ENCODE data around the gene SLC10A3. TPM values are rescaled to one million over a fixed set of nuclear protein-coding genes. Genes with fewer than 3 reads are reported as not detected.

SLC10A3 gene
- total and polyA plus RNA-seq, 2 donors (not counting 1 experiment from before 2014, with no cell fraction given) = 17.9 to 36.9 TPM

DNA sequence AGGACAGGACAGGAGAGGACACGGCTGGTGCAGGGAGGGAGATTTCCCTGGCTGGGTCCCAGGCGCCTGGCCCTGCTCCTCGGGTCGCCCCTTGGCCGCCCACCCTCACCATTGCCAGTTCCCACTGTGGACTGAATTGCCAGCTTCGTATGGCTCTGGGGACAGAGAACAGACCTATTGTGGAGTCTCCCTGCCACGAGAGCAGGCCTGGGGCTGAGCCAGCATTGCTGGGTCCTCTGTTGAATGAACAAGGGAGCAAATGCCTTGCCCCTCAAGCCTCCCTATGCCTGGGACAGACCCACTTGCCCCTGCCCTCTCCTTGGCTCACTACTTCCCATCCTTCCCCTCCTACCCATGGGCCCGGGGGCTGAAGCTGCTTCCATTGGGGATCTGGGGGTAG is 28.0 kb downstream of the SLC10A3 start:
- H3K27ac ChIP-seq (ENCODE audit: low read length in 2 of 2) = no peak overlapping the region
- ChIA-PET POLR2A (no interaction called here), CTCF (no interaction called here)
- no peaks in the 10 kb centered on the region for H4K20me1 ChIP-seq (ENCODE audit: control insufficient read depth, insufficient read depth, low read length, poor library complexity, severe bottlenecking)
- H3K27me3 ChIP-seq (replicated peaks in 1 of 4; ENCODE audit: control extremely low read depth in 1 of 4, control insufficient read depth in 3 of 4, insufficient read depth in 4 of 4, low read length in 3 of 4) = no peaks in the 10 kb centered on the region
- ATAC-seq (ENCODE audit: low read depth) (no peak), DNase-seq (no peak)
- no peak overlapping the region for H2AFZ ChIP-seq (ENCODE audit: insufficient read depth, low read depth, low read length, poor library complexity, severe bottlenecking)
- peaks cover 22% of the 10 kb centered on the region for H3K79me2 ChIP-seq (ENCODE audit: control insufficient read depth, insufficient read depth, low read length)
- TF ChIP-seq, protein P1, sequence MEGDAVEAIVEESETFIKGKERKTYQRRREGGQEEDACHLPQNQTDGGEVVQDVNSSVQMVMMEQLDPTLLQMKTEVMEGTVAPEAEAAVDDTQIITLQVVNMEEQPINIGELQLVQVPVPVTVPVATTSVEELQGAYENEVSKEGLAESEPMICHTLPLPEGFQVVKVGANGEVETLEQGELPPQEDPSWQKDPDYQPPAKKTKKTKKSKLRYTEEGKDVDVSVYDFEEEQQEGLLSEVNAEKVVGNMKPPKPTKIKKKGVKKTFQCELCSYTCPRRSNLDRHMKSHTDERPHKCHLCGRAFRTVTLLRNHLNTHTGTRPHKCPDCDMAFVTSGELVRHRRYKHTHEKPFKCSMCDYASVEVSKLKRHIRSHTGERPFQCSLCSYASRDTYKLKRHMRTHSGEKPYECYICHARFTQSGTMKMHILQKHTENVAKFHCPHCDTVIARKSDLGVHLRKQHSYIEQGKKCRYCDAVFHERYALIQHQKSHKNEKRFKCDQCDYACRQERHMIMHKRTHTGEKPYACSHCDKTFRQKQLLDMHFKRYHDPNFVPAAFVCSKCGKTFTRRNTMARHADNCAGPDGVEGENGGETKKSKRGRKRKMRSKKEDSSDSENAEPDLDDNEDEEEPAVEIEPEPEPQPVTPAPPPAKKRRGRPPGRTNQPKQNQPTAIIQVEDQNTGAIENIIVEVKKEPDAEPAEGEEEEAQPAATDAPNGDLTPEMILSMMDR (IDR thresholded peaks at IDR 0.05) = no peak
- no peak for TF ChIP-seq EZH2 (IDR thresholded peaks at IDR 0.05; ENCODE audit: borderline replicate concordance, insufficient read depth, low read depth, low read length, poor library complexity, severe bottlenecking)
- intact Hi-C loops (cut with micrococcal nuclease) = no loop called here
- H3K9me3 Mint-ChIP-seq (ENCODE audit: insufficient read depth) = no peaks in the 10 kb centered on the region
- H3K27me3 Mint-ChIP-seq = no peaks in the 10 kb centered on the region
- H3K4me1 Mint-ChIP-seq = peaks cover 12% of the 10 kb centered on the region
- no peak overlapping the region for H3K27ac Mint-ChIP-seq
- no peaks in the 10 kb centered on the region for H3K9me3 ChIP-seq (ENCODE audit: control extremely low read depth in 1 of 3, control insufficient read depth in 2 of 3, insufficient read depth in 1 of 3, low read length in 2 of 3)
- H3K4me3 Mint-ChIP-seq = no peak overlapping the region
- no peak overlapping the region for H3K9ac ChIP-seq (ENCODE audit: low read length)
- no peak overlapping the region for H3K4me2 ChIP-seq (replicated peaks; ENCODE audit: low read depth, low read length, poor library complexity, severe bottlenecking)
- WGBS (ENCODE audit: insufficient coverage) = 100% methylated on average over 2 of the region's 8 CpGs
- H3K4me1 ChIP-seq (ENCODE audit: control insufficient read depth in 2 of 2, insufficient read depth in 2 of 2, low read length in 2 of 2) = peaks cover 6 to 13% of the 10 kb centered on the region in 2 donors
- H3K36me3 ChIP-seq (replicated peaks in 1 of 2; ENCODE audit: control extremely low read depth in 1 of 2, control insufficient read depth in 1 of 2, extremely low read depth in 1 of 2, insufficient read depth in 2 of 2, low read length in 1 of 2) = peaks cover 0 to 22% of the 10 kb centered on the region in 2 experiments
- no peak overlapping the region for H3K4me3 ChIP-seq (ENCODE audit: control extremely low read depth in 1 of 5, extremely low read depth in 1 of 5, insufficient read depth in 1 of 5, low read depth in 2 of 5, low read length in 4 of 5)

DNA sequence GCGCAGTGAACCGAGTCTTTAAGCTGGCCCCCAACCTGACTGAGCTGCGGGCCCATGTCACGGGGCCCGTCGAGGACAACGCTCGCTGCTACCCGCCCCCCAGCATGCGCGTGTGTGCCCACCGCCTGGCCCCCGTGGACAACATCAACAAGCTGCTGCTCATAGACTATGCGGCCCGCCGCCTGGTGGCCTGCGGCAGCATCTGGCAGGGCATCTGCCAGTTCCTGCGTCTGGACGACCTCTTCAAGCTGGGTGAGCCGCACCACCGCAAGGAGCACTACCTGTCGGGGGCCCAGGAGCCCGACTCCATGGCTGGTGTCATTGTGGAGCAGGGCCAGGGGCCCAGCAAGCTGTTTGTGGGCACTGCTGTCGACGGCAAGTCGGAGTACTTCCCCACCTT is 30.1 kb downstream of the SLC10A3 start:
- no peak overlapping the region for H3K27ac Mint-ChIP-seq
- intact Hi-C loops (cut with micrococcal nuclease) = no loop called here
- H3K27ac ChIP-seq (ENCODE audit: low read length in 2 of 2) = no peak overlapping the region
- H3K79me2 ChIP-seq (ENCODE audit: control insufficient read depth, insufficient read depth, low read length) = peaks cover 22% of the 10 kb centered on the region
- TF ChIP-seq, protein P1 (IDR thresholded peaks at IDR 0.05) = no peak
- no peak for TF ChIP-seq EZH2 (IDR thresholded peaks at IDR 0.05; ENCODE audit: borderline replicate concordance, insufficient read depth, low read depth, low read length, poor library complexity, severe bottlenecking)
- CTCF ChIA-PET = interaction anchor here (1.2 kb wide), 1 partner anchor 9 kb away, joined by 3 read pairs; no protein-coding TSS in a partner anchor
- ATAC-seq (ENCODE audit: low read depth) (no peak), DNase-seq (no peak)
- peaks cover 14% of the 10 kb centered on the region for H3K4me1 Mint-ChIP-seq
- 96% methylated on average over 22 of the region's 26 CpGs for WGBS (ENCODE audit: insufficient coverage)
- POLR2A ChIA-PET = no interaction called here
- H3K27me3 Mint-ChIP-seq = no peaks in the 10 kb centered on the region
- no peaks in the 10 kb centered on the region for H4K20me1 ChIP-seq (ENCODE audit: control insufficient read depth, insufficient read depth, low read length, poor library complexity, severe bottlenecking)
- no peaks in the 10 kb centered on the region for H3K9me3 ChIP-seq (ENCODE audit: control extremely low read depth in 1 of 3, control insufficient read depth in 2 of 3, insufficient read depth in 1 of 3, low read length in 2 of 3)
- H3K4me3 Mint-ChIP-seq = peak overlapping the region; percentile 59
- H3K4me3 ChIP-seq (ENCODE audit: control extremely low read depth in 1 of 5, extremely low read depth in 1 of 5, insufficient read depth in 1 of 5, low read depth in 2 of 5, low read length in 4 of 5) = no peak overlapping the region
- no peak overlapping the region for H2AFZ ChIP-seq (ENCODE audit: insufficient read depth, low read depth, low read length, poor library complexity, severe bottlenecking)
- no peak overlapping the region for H3K4me2 ChIP-seq (replicated peaks; ENCODE audit: low read depth, low read length, poor library complexity, severe bottlenecking)
- H3K4me1 ChIP-seq (ENCODE audit: control insufficient read depth in 2 of 2, insufficient read depth in 2 of 2, low read length in 2 of 2) = peaks cover 6 to 18% of the 10 kb centered on the region in 2 donors
- no peak overlapping the region for H3K9ac ChIP-seq (ENCODE audit: low read length)
- no peaks in the 10 kb centered on the region for H3K27me3 ChIP-seq (replicated peaks in 1 of 4; ENCODE audit: control extremely low read depth in 1 of 4, control insufficient read depth in 3 of 4, insufficient read depth in 4 of 4, low read length in 3 of 4)
- no peaks in the 10 kb centered on the region for H3K9me3 Mint-ChIP-seq (ENCODE audit: insufficient read depth)
- peaks cover 0 to 8% of the 10 kb centered on the region in 2 experiments for H3K36me3 ChIP-seq (replicated peaks in 1 of 2; ENCODE audit: control extremely low read depth in 1 of 2, control insufficient read depth in 1 of 2, extremely low read depth in 1 of 2, insufficient read depth in 2 of 2, low read length in 1 of 2)

Measured in B cell (primary cell).